Panc1 (cell line): ENCODE data around the gene HMX1. TPM values are rescaled to one million over a fixed set of nuclear protein-coding genes. Genes with fewer than 3 reads are reported as not detected.

Experiments used
- ATAC-seq: fragments of 200-7000 bp; cut with Tn5 transposase; 2 replicates; pipeline ENCODE4 v1.9.1; 2020; ENCODE audit warnings: mild to moderate bottlenecking, moderate library complexity
- BruUV-seq: library from RNA; stranded (reverse); fragments of 400-500 nt; replicated peaks from 2 replicates; lab custom pipeline; 2021; lab: Mats Ljungman, UMichigan
- CTCF ChIA-PET: fragments of 300-600 bp; sonication (Branson Sonifier 250); formaldehyde crosslinking; loops from one replicate; lab custom pipeline; 2022; ENCODE audit warnings: antibody characterized with exemption; lab: Charles Lee
- POLR2A ChIA-PET: fragments of 300-600 bp; sonication (Branson Sonifier 250); formaldehyde crosslinking; loops from one replicate; lab custom pipeline; 2022; ENCODE audit warnings: antibody characterized with exemption; lab: Charles Lee
- DNase-seq: peaks from one replicate; pipeline ENCODE4 v3.0.0-alpha.2; 2010; ENCODE audit warnings: low read depth, low spot score
- H3K27ac ChIP-seq: 2 replicates; pipeline ENCODE4 v1.5.1; 2011; ENCODE audit warnings: mild to moderate bottlenecking, low read length, inconsistent platforms
- H3K27me3 ChIP-seq: fragments of 200-500 bp; sonication (Bioruptor generic); 2 replicates; pipeline ENCODE4 v1.6.0; 2014; ENCODE audit warnings: low read length, inconsistent platforms; ENCODE audit not compliant: control insufficient read depth, insufficient read depth
- H3K36me3 ChIP-seq: fragments of 200-500 bp; sonication (Bioruptor generic); 2 replicates; pipeline ENCODE4 v1.5.1; 2014; ENCODE audit warnings: inconsistent platforms, mild to moderate bottlenecking, low read length, moderate library complexity; ENCODE audit not compliant: control insufficient read depth, insufficient read depth
- H3K4me1 ChIP-seq: 2 replicates; pipeline ENCODE4 v1.5.1; 2011; ENCODE audit warnings: inconsistent platforms, mild to moderate bottlenecking, low read length, moderate library complexity; ENCODE audit not compliant: control insufficient read depth, insufficient read depth
- H3K4me3 ChIP-seq, 2 experiments: 2 replicates each; pipeline ENCODE4 v1.5.1; 2011 to 2012; ENCODE audit warnings: low read depth in 2 of 2, low read length in 2 of 2, mild to moderate bottlenecking in 2 of 2, inconsistent platforms in 1 of 2, moderate library complexity in 1 of 2
- H3K9me3 ChIP-seq: fragments of 200-500 bp; sonication (Bioruptor generic); 2 replicates; pipeline ENCODE4 v1.5.1; 2014; ENCODE audit warnings: low read depth, mild to moderate bottlenecking, inconsistent platforms, low read length, moderate library complexity; ENCODE audit not compliant: control insufficient read depth, insufficient read depth
- CTCF ChIP-seq: fragments of 450-650 bp; IDR thresholded peaks from 2 replicates; pipeline ENCODE4 v1.5.1; 2017; ENCODE audit warnings: mild to moderate bottlenecking
- POLR2AphosphoS5 ChIP-seq: IDR thresholded peaks from 2 replicates; pipeline ENCODE4 v1.6.1; 2012; ENCODE audit warnings: mild to moderate bottlenecking, low read depth, low read length, moderate library complexity
- REST ChIP-seq, 2 experiments: IDR thresholded peaks; 2 replicates each; pipeline ENCODE4 v1.6.1; 2011 to 2012; ENCODE audit warnings: low read depth in 2 of 2, control low read depth in 1 of 2, low read length in 1 of 2, mild to moderate bottlenecking in 1 of 2, moderate library complexity in 1 of 2; ENCODE audit not compliant: insufficient read depth in 1 of 2
- SIN3A ChIP-seq: IDR thresholded peaks from 2 replicates; pipeline ENCODE4 v1.6.1; 2012; ENCODE audit warnings: low read depth, mild to moderate bottlenecking, low read length, moderate library complexity, borderline replicate concordance; ENCODE audit not compliant: insufficient read depth
- TCF7L2 ChIP-seq: IDR thresholded peaks from 2 replicates; pipeline ENCODE4 v1.6.1; 2011; ENCODE audit warnings: mild to moderate bottlenecking, low read depth, low read length, inconsistent platforms
- in situ Hi-C: cut with HindIII; loops from 2 replicates; pipeline ENCODE4 v1.10.0; 2016; ENCODE audit warnings: low sequenced_read_pairs, low pct_unique_long_range_greater_than_20kb
- intact Hi-C: fragments of 100-400 bp; cut with micrococcal nuclease; formaldehyde crosslinking; loops from one replicate; pipeline ENCODE4 v1.10.0; 2022; ENCODE audit not compliant: unreplicated experiment
- total RNA-seq: library from RNA; stranded (reverse); gene quantifications from one replicate; pipeline ENCODE4 v1.2.1, GENCODE V29; 2021; ENCODE audit not compliant: unreplicated experiment

HMX1 gene
- total RNA-seq, 1 experiment from 2014 or later: not detected

- no peak for ATAC-seq
- no peak for DNase-seq
- H3K4me1 ChIP-seq: no peaks in the 10 kb centered on the region
- H3K27ac ChIP-seq: no peak overlapping the region
- no peaks in the 10 kb centered on the region for H3K36me3 ChIP-seq
- no peaks in the 10 kb centered on the region for H3K9me3 ChIP-seq
- no peak overlapping the region for H3K4me3 ChIP-seq
- in situ Hi-C loops (no loop called here), intact Hi-C loops (loop anchor here (5.0 kb wide), 1 partner anchor 229 kb away; no protein-coding TSS in a partner anchor)
- no peaks in the 10 kb centered on the region for H3K27me3 ChIP-seq
- POLR2A ChIA-PET: no interaction called here
- CTCF ChIA-PET: no interaction called here
- TF ChIP-seq CTCF (no peak), SIN3A (no peak), REST (IDR thresholded peaks at IDR 0.05; ENCODE audit: insufficient read depth in 1 of 2, low read depth in 2 of 2, low read length in 1 of 2) (no peak), TCF7L2 (no peak)
- BruUV-seq: no TSS peak
Measured at GRCh38 chr4:8916351-8916885, 44.8 kb upstream of the HMX1 start.

GRCh38 chr4:8915201-8916200 lies 43.9 kb upstream of the HMX1 start:
- DNase-seq (no peak), ATAC-seq (no peak)
- no peaks in the 10 kb centered on the region for H3K9me3 ChIP-seq
- H3K36me3 ChIP-seq: no peaks in the 10 kb centered on the region
- intact Hi-C loops: loop anchor here (5.0 kb wide), 1 partner anchor 228 kb away; no protein-coding TSS in a partner anchor
- no peaks in the 10 kb centered on the region for H3K4me1 ChIP-seq
- H3K27me3 ChIP-seq: no peaks in the 10 kb centered on the region
- H3K4me3 ChIP-seq: no peak overlapping the region
- BruUV-seq: no TSS peak
- ChIA-PET CTCF (no interaction called here), POLR2A (no interaction called here)
- TF ChIP-seq POLR2AphosphoS5: no peak
- TF ChIP-seq SIN3A: no peak
- TF ChIP-seq REST (IDR thresholded peaks at IDR 0.05; ENCODE audit: insufficient read depth in 1 of 2, low read depth in 2 of 2, low read length in 1 of 2): no peak
- TF ChIP-seq TCF7L2: no peak
- TF ChIP-seq CTCF: no peak
- in situ Hi-C loops: no loop called here
- no peak overlapping the region for H3K27ac ChIP-seq
